LNCaP clone FGC (cell line): ENCODE results near the gene RFNG.

Experiments used
- DNase-seq: peaks from one replicate; pipeline ENCODE4 v3.0.0-alpha.2; 2011; ENCODE audit warnings: low read depth
- H3K4me3 ChIP-seq: 2 replicates; pipeline ENCODE4 v1.5.1; 2011; ENCODE audit warnings: mild to moderate bottlenecking, low read depth, low read length, control low read depth
- CTCF ChIP-seq: IDR thresholded peaks from 2 replicates; pipeline ENCODE4 v1.5.1; 2012; ENCODE audit warnings: mild to moderate bottlenecking; ENCODE audit not compliant: control insufficient read depth, insufficient read depth; ENCODE audit errors: extremely low read depth

The RFNG gene

DNA sequence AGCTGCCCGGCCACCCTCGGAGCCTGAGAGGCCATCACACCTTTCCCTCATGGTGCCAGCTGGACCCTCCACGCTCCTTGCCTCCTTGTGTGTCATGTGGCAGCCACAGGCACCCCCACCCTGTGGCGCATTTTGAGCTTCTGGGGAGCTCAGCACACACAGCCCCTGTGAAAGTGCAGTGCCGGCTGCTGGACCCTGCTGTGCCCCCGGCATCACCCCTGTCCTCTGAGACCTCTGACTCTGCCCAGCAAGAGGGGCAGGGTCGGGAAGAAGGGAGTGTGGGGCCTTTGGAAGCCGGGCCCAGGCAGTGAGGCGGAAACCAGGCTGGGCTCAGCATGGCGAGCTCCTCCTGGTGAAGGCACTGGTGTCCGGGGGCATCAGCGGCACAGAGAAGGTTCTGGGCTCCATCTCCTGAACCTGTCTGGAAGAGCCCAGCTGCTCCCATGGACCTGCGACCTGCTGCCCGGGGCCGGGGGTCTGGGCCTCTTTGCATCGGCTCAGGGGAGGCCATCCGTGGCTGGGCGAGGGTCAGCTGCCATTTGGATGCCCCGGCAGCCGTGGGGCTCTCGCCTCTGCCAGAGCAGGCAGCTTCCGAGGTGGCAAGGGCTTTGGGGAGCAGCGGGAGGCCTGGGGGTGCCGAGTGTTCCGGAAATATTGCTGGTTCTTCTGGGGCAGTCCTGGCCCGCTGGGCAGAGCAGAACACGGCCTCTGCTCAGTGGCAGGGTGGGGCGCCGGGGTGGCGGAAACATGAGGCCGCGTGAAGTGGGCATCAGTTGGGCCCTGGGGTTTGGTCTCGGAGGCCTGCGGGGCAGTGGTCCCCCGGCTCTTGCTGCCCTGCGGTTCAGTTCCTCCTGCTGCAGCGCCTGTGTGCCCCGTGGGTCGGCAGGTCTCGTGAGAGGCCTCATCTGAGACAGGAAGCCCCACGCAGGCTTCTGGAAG is 46.8 kb downstream of the RFNG start:
- DNase-seq: no peak
- no peak overlapping the region for H3K4me3 ChIP-seq
- no peak for TF ChIP-seq CTCF

- TF ChIP-seq CTCF: no peak
- H3K4me3 ChIP-seq: no peak overlapping the region
- no peak for DNase-seq
Measured at GRCh38 chr17:82003411-82004381, 47.9 kb downstream of the RFNG start.

DNA sequence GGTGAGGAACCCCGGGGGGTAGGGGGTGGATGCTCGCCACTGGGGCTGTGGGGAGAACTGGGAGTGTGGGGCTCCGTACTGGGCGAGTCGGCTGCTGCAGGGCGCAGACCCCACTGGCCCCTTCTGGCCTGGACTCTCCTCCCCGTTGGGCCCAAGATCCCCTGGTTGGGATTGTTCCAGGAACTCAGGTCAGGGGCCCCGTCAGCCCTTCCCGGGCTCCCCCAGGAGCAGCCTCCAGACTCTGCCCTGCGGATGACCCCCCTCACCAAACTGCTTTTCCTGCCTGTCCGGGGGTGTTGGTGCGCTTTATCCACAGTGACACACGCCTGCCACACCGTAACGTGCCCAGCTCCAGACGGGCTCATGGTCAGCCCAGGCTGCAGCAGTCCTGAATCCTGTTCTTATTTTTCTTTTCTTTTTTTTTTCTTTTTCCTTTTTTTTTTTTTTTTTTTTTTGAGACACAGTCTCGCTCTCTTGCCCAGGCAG is 50.0 kb downstream of the RFNG start:
- H3K4me3 ChIP-seq: no peak overlapping the region
- DNase-seq: no peak
- TF ChIP-seq CTCF: no peak

- DNase-seq: no peak
- TF ChIP-seq CTCF: no peak
- H3K4me3 ChIP-seq: no peak overlapping the region
Measured at GRCh38 chr17:82000803-82001570, 50.6 kb downstream of the RFNG start.

- no peak for TF ChIP-seq CTCF
- H3K4me3 ChIP-seq: no peak overlapping the region
- DNase-seq: no peak
Measured at GRCh38 chr17:81999976-82000802, 51.4 kb downstream of the RFNG start.

- TF ChIP-seq CTCF: no peak
- no peak for DNase-seq
Measured at GRCh38 chr17:81999587-81999975, 52.0 kb downstream of the RFNG start.

More at GRCh38 chr17:81999587-81999975, 52.0 kb downstream of the RFNG start:
- no peak overlapping the region for H3K4me3 ChIP-seq
